Activated T-helper 9 cell treated with anti-CD3 and anti-CD28 coated beads, Interleukin-2, amount 50 U/mL, for 16 hours (primary cell): ENCODE measurements around the gene SLC2A8.

Experiments
- DNase-seq: peaks from one replicate; pipeline ENCODE4 v3.0.0-alpha.2; 2020; ENCODE audit warnings: low read depth

Gene SLC2A8

DNA sequence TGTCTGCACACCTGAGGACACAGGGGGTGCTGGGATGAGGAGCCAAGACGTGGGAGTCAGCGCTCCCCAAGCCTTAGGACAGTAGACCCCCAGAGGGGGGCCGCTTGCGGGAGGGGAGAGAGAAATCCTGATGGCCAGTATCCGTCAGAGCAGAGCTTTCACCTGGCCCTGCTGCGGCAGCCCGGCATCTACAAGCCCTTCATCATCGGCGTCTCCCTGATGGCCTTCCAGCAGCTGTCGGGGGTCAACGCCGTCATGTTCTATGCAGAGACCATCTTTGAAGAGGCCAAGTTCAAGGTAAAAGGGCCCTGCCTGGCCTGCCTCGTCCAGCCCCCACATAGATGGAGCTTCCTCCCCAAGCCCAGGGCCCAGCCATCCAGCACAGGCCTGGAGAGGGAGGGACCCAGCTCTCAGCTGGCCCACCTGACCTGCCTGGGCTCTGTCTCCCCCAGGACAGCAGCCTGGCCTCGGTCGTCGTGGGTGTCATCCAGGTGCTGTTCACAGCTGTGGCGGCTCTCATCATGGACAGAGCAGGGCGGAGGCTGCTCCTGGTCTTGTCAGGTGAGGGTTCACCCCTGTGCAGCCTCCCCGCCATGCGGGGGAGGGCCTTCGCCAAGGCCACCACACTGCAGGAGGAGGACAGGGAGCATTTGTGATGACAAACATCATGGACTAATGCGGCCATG, 6.7 kb downstream of the SLC2A8 start:
- no peak for DNase-seq

DNA sequence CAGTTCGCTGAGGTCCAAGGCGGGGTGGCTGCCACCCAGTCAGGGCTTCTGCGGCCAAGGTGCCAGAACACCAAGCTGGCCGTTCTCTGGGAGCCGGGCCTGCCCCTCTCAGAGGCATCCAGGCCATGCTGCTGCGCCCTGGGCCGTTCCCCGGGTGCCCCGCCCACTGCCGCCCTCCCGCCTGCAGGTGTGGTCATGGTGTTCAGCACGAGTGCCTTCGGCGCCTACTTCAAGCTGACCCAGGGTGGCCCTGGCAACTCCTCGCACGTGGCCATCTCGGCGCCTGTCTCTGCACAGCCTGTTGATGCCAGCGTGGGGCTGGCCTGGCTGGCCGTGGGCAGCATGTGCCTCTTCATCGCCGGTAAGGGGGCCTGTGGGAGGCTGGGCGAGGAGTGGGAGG, 7.7 kb downstream of the SLC2A8 start:
- no peak for DNase-seq

DNA sequence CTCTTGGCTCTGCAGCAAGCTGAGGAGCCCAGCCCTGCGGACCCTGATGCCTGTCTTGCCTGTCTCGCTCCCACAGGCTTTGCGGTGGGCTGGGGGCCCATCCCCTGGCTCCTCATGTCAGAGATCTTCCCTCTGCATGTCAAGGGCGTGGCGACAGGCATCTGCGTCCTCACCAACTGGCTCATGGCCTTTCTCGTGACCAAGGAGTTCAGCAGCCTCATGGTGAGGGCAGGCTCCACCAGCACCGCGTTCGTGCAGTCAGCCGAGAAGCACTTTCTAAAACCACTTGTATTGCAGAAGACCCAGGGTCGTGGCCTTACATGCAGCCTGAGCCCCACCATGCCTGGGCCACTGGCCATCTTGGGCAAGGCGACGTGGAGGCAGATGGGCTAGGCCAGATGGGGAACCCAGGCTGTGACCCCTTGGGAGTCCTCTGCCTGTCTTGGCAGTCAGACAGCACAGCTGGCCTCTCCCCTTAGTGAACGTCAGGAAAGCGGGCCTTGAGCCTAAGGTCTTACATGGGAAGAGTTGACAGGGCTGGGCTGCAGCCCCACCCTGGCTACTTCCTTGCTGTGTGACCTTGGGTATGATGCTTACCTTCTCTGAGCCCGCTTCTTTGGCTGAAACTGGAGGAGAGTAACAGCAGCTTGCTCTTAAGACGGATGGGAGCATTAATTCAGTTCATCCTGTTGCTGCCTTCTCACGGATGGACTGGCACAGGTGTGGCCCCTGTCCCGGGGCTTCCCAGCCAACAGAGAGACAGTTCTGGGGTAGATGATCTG, 8.6 kb downstream of the SLC2A8 start:
- no peak for DNase-seq

DNA sequence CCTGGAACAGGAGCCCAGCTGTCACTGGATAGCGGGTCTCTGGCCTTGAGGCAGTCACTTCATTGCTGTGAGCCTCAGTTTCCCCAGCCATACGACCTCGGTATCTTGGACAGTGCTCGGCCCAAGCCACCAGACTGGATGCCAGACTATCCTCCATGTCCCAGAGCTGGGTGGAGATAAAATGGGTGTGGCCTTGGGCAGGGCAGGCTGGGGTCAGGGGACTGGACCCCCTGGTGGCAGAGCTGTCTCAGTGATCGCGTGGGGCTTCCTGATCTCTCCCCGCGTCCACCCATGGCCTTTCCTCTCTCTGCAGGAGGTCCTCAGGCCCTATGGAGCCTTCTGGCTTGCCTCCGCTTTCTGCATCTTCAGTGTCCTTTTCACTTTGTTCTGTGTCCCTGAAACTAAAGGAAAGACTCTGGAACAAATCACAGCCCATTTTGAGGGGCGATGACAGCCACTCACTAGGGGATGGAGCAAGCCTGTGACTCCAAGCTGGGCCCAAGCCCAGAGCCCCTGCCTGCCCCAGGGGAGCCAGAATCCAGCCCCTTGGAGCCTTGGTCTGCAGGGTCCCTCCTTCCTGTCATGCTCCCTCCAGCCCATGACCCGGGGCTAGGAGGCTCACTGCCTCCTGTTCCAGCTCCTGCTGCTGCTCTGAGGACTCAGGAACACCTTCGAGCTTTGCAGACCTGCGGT, 10.0 kb downstream of the SLC2A8 start:
- no peak for DNase-seq

DNA sequence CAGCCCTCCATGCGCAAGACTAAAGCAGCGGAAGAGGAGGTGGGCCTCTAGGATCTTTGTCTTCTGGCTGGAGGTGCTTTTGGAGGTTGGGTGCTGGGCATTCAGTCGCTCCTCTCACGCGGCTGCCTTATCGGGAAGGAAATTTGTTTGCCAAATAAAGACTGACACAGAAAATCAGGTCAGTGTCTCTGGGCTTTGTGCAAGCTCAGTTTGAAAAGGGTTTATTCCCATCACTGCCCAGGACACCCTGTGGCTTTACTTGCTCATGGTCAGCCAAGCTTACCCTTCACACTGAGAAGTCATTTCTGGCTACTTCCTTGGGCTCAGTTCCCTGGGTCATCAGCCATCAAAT, 10.5 kb downstream of the SLC2A8 start:
- DNase-seq: no peak

DNA sequence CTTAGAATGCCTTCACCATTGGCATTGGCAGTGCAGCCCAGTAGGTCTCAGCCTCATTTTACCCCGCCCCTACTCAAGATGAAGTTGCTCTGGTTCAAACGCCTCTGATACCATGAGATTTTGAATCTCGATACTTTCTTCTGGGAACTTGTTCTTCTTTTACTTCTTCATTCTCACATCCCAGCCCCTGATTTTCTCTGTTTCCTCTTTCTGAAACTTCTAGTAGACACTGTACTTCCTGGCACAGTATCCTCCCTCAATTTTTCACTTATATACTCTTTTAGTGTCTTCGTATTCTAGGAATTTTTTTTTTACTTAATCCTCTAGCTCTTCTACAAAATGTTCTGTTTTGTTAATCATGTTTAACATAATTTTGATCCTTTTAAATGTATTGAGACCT, 14.2 kb downstream of the SLC2A8 start:
- DNase-seq: no peak

DNA sequence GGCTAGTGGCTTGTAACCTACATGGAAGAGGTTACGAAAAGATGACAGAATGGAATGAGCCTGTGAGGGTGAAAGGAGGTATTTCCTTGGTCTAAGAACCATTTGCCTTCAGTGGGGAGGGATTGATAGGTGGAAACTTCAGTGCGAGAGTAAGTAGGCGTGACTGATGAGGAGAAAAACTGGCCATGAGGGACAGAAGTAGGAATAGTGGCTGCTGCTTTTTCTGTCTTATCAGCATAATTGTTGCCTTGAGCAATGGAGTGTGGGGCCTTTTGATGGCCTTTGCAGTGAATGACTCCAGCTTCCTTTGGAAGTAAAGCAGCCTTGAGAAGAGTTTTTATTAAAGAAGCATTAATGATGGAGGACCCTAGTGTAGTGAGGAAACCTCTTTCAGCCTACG, 18.2 kb downstream of the SLC2A8 start:
- no peak for DNase-seq

DNA sequence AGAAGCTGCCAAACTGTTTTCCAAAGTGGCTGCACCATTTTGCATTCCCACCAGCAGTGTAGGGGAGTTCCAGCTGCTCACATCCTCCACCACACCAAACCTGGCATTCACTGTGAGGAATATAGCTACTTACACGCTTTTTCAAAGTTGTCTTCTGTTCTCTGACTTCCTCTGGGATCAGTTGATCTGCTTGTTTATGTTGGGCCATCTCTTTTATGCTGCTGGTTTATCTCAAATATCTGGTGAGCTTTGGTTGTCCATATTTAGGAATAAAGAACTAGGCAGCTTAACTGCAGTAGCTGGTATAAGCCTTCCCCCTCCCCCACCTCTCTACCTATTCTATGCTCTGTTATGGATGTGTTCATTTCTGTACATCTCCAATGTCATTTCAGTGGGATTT, 18.7 kb downstream of the SLC2A8 start:
- no peak for DNase-seq

DNA sequence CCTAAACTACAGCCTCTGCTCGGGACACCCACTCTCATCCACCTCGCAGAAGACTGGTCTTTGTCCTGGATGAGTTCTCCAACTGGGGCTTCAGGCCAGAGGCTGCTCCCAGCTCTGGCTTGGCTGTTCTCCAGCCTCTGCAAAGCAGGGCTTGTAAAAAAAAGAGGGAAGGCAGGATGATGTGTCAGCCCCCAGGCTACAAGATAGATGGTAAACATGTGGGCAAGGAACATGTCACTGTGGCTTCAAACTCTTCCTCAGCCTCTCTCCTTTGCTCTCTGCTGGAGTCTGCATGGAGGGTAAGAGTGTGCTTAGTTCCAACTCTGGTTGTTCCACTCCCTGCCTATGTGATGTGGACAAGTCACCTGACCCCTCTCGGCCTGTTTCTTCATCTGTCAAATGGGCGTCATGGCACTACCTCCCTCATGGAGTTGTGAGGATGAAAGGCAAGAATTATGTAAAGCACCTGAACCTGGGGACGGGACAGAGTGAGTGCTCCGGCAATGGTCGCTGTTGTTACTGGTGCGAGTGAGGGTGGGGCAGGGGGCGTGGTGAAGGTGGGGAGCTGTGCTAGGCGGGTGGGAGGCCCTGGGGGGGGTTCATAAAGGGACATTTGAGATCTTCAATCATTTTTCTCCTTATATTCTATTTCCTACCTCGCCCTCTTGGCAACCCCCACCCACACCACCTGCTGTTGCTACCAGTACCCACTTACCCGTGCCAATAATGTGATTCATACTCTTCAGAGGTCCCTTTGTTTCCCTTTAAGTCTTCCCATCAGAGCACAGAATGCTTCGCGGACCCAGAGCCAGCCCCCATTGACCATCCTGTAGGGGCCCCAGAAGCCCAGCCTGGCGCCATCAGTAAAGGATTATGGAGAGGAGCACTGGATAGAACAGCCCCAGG, 20.4 kb downstream of the SLC2A8 start:
- no peak for DNase-seq

DNA sequence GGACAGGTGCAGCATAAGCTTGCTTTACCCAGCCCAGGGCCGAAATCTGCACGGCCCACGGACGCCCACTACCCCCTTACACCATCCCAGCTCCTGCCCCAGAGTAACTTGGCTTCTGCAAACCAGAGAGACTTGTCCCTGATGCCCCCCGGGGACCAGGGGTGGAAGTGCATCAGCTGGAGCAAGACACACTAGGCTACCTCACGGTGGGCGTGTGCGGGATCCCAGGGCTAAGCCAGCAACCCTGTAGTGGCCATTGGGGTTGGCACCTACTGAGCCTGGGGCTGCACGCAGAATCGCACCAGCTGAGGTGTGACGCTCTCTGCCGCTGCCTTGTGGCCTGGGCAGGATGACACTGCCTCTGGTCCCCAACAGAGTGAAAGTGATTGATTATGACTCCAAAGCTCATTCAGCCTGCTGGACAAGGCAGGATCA, 21.1 kb downstream of the SLC2A8 start:
- DNase-seq: peak; percentile 24

DNA sequence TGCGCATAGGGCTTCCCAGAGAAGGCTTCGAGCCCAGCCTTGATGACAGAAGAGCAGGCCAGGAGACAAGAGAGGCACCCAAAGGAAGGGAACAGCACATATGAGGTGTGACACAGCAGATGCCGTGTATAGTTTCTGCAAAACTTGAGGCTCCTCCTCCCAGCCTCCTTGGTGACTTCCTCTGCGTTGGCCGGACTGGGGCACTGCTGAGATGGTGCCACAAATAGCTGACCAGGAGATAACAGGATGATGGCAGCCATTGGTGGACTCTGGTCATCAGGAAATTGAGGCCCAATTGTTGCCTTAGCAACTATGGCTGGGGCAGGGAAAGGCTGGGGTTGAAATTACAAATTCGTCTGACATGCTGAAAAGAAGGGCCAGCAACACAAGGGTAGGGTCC, 22.4 kb downstream of the SLC2A8 start:
- no peak for DNase-seq

DNA sequence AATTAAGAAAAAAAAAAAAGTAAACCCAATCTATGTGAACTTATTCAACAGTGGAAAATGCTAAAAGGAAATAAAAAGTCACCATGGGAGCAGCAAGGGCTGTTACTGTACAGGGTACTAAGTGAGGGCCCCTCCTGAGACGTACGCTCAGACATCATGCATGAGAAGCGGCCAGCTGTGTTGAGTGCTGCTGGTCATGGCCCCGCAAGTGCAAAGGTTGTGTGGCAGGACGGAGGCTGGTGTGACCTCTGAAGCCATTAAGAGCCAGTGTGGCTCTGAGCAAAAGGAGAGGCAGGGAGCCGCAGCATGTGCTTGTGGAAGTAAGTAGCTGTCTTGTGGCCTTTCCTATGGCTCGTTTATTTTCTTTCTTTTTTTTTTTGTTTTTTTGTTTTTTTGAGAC, 24.1 kb downstream of the SLC2A8 start:
- DNase-seq: no peak

DNA sequence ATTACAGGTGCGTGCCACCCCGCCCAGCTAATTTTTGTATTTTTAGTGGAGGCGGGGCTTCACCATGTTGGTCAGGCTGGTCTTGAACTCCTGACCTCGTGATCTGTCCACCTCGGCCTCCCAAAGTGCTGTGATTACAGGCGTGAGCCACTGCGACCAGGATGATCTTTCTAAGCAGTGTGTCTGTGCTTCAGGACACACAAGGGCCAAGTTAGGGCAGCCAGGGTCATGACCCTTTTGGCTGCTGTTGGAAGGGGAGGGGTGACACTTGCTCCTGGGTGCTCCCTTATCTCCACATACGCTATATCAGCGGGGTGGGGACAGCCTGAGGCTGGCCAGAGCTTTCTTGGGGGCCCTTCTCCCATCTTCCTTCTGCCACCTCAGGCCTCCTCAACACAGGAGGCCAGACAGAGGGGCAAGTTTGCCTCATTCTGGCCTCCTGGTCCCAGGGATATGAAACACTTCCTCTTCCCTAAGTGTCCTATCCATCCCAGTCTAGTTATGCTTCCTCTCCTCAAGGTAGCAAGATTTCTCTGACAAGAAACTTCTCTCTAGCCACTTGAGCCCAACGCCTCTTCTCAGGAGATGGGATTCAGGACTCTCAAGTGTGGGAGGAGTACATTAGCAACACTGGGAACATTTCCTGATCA, 25.3 kb downstream of the SLC2A8 start:
- no peak for DNase-seq

DNA sequence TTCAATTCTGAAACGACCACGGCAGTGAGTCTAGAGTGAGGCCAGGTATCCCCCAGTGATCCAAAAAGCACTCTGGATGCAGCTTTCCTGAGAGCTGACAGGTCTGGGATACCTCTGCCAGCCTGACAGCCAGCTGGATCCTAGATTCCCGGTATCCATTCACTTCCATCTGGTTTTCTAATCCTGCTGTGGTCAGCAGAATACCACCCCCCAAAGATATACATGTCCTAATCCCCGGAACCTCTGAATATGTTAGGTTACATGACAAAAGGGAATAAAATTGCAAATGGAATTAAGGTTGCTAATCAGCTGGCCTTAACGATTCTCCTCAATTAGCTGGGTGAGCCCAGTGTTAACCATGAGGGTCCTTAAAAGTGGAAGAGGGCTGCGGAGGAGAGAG, 25.8 kb downstream of the SLC2A8 start:
- DNase-seq: no peak

DNA sequence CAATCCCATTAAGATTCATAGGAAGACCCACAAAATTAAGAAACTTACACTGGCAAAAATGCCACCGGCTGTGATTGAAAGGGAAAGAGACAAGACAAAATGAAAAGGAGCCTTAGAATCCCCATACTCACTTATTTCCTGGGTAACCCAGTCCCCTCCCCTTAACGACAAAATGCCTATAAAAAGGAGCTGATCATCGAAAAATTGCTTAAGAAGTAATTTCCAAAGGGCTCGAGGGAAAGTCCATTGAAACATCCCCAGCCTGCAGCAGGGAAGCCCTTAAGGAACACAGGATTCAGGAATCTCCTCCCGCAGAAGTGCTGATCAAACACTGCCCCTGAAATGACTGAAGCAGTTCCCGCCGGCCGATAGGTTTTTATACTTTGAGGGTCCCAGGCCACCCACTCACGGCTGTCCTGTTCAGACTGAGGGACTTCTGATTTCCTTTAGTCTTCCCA, 26.5 kb downstream of the SLC2A8 start:
- no peak for DNase-seq

DNA sequence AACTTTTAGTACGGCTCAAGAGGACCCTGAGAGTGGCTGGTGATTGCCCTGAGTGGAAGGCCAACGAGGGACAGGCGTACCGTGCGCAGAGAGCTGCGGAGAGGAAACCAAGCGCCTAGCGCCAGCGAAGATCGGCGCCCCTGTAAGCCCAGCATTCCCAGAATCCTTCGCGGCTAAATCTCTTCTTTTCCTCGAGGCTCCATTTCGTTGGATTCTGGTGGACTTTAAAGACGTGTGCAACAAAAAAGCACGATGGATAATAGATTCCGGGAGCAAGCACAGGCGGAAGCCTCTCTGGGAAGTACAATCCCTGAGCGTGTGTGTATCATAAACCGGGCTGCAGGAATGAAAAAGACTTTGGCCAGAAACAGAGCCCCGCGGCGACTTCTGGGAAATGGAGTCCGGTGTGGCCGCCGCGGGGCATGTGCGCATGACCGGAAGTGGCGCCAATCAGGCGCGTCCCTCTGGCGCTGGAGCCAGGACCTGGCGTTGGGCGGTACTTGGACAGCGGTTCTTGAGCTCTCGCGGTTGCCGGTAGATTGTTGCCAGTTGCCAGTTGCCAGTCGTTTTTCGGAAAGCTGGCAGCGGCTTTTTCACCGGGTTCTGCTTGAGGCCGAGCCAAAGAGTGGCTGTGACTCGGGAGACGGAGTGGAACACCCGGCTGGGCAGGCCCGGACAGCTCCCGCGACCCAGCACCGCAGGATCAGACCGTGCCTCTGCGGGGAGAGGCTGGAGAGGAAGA, 27.1 kb downstream of the SLC2A8 start, which contains the start of gene ZNF79:
ZNF79 (plus strand) TSS at position 449 of the 742 bp plus-strand sequence. CDS start 406 bp downstream, outside the sequence.
- DNase-seq: peak; percentile 88

DNA sequence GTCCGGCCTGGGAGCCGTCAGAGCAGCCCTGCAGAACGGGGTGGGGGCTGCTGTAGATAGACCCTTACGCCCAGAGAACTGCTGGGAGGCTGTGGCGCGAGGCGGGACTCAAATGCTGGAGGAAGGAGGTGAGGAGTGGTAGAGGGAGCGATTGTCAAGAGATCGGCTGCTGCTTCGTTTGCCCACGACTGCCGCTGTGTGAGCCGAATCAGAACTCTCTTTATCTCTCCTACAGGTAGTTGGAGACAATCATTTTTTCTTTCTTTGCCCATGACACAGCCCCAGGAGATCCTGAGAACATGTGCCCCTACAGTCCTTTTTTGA, 27.7 kb downstream of the SLC2A8 start:
- DNase-seq: peak; percentile 17

DNA sequence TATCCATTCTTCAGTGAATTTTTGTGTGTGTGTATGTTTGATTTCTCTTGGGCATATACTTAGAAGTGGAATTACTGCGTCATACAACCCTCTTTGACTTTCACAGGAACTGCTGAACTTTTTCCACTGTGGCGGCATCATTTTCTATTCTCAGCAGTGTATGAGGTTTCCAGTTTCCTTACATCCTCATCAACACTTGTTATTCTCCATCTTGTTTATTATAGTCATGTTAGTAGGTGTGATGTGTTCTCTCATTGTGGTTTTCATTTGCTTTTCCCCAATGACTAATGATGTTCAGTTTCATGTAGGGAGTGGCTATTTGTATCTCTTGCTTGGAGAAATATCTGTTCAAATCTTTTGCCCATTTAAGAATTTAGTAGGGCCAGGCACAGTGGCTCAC, 29.8 kb downstream of the SLC2A8 start:
- DNase-seq: no peak

DNA sequence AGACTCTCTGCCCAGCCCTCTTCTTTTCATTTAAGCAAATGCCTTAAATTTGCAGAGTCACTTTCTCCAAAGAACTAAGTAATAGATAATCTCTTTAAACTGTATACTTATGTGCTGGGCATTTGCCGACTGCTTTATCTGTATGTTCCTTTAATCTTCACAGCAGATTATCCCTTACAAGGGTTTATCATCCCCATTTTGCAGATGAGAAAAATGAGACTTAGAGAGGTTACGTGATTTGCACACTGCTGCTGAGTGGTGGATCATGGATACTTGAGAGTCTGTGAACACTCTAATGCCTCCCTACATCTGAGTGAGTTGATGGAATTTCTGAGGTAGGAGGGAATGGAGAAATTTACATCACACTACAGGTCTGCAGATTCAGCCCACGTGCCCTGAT, 31.4 kb downstream of the SLC2A8 start:
- no peak for DNase-seq

DNA sequence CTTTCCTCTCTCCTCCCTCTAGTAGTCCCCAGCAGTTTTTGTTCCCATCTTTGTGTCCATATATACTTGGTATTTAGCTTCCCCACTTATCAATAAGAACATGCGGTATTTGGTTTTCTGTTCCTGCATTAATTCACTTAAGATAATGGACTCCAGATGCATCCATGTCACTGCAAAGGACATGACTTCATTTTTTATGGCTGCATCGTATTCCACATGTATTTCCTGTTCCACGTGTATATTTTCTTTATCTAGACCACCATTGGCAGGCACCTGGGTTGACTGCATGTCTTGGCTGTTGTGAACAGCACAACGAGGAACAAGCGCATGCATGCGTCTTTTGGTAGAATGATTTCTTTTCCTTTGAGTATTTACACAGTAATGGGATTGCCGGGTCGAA, 33.4 kb downstream of the SLC2A8 start:
- DNase-seq: no peak
